GM23248 (cell line): Measurements from ENCODE around the gene WIPI1. TPM values are rescaled to one million over a fixed set of nuclear protein-coding genes. Genes with fewer than 3 reads are reported as not detected.

Experiments
- DNase-seq: peaks from one replicate; pipeline ENCODE4 v3.0.0-alpha.2; 2015
- H2AFZ ChIP-seq: fragments of 200-600 bp; sonication (generic); 2 replicates; pipeline ENCODE4 v1.6.1; 2016; ENCODE audit warnings: antibody characterized with exemption
- H3F3A ChIP-seq: fragments of 200-600 bp; sonication (generic); 2 replicates; pipeline ENCODE4 v1.6.1; 2016; ENCODE audit warnings: mild to moderate bottlenecking, antibody characterized with exemption, mixed run types; ENCODE audit not compliant: insufficient read depth
- H3K27ac ChIP-seq: fragments of 200-600 bp; sonication (generic); 2 replicates; pipeline ENCODE4 v1.5.1; 2016; ENCODE audit warnings: mild to moderate bottlenecking
- H3K27me3 ChIP-seq: fragments of 200-600 bp; sonication (generic); replicated peaks from 2 replicates; pipeline ENCODE4 v1.6.1; 2016; ENCODE audit warnings: mild to moderate bottlenecking; ENCODE audit not compliant: insufficient read depth
- H3K36me3 ChIP-seq: fragments of 200-600 bp; sonication (generic); 2 replicates; pipeline ENCODE4 v1.6.1; 2016; ENCODE audit warnings: low read depth, mild to moderate bottlenecking
- H3K4me1 ChIP-seq: fragments of 200-600 bp; sonication (generic); 2 replicates; pipeline ENCODE4 v1.6.1; 2016; ENCODE audit warnings: mild to moderate bottlenecking; ENCODE audit not compliant: insufficient read depth
- H3K4me2 ChIP-seq: fragments of 200-600 bp; sonication (generic); one replicate; pipeline ENCODE4 v1.6.1; 2016; ENCODE audit warnings: mild to moderate bottlenecking; ENCODE audit not compliant: unreplicated experiment
- H3K4me3 ChIP-seq: fragments of 200-600 bp; sonication (generic); 2 replicates; pipeline ENCODE4 v1.5.1; 2016; ENCODE audit warnings: mild to moderate bottlenecking
- H3K79me2 ChIP-seq: fragments of 200-600 bp; sonication (generic); 2 replicates; pipeline ENCODE4 v1.6.1; 2016; ENCODE audit warnings: mild to moderate bottlenecking; ENCODE audit not compliant: insufficient read depth
- H3K9ac ChIP-seq: fragments of 200-600 bp; sonication (generic); 2 replicates; pipeline ENCODE4 v1.6.1; 2016; ENCODE audit warnings: mild to moderate bottlenecking
- H3K9me2 ChIP-seq: fragments of 200-600 bp; sonication (generic); 2 replicates; pipeline ENCODE4 v1.6.1; 2016; ENCODE audit warnings: mixed run types, mild to moderate bottlenecking, moderate library complexity; ENCODE audit not compliant: insufficient read depth
- H3K9me3 ChIP-seq: fragments of 200-600 bp; sonication (generic); one replicate; pipeline ENCODE4 v1.6.1; 2017; ENCODE audit warnings: low read depth
- H4K20me1 ChIP-seq: fragments of 200-600 bp; sonication (generic); 2 replicates; pipeline ENCODE4 v1.6.0; 2016; ENCODE audit not compliant: insufficient read depth
- EZH2 ChIP-seq: fragments of 200-600 bp; sonication (generic); IDR thresholded peaks from 2 replicates; pipeline ENCODE4 v1.6.1; 2018; ENCODE audit warnings: antibody characterized with exemption, mild to moderate bottlenecking; ENCODE audit not compliant: insufficient read depth, poor library complexity, severe bottlenecking
- EZH2phosphoT487 ChIP-seq: fragments of 200-600 bp; sonication (generic); IDR thresholded peaks from 2 replicates; pipeline ENCODE4 v1.6.1; 2018; ENCODE audit warnings: antibody characterized with exemption, moderate library complexity, mild to moderate bottlenecking, low read depth; ENCODE audit not compliant: insufficient read depth
- WGBS, 2 experiments: methylation state at CpG; one replicate each; pipeline ENCODE4 v1.1.6; 2015 to 2017; ENCODE audit warnings: low lambda C conversion rate in 2 of 2, low coverage in 1 of 2; ENCODE audit errors: missing lambda C conversion rate in 2 of 2; 5-methylcytosine and 5-hydroxymethylcytosine counted together
- in situ Hi-C: fragments of 300-500 bp; cut with MboI; formaldehyde crosslinking; loops from 2 replicates; pipeline ENCODE4 v1.15.0; 2020
- polyA plus RNA-seq: library from polyadenylated mRNA; unstranded; fragments of >200 nt; fragmentation: Nextera tagmentation; extraction: Ambion mirVana; gene quantifications from 2 replicates; pipeline ENCODE4 v1.2.1, GENCODE V29; 2016
- total RNA-seq: library from RNA; depleted of rRNA; stranded (reverse); fragments of >200 nt; shearing (Covaris generic); gene quantifications from 2 replicates; pipeline ENCODE4 v1.2.3, GENCODE V29; 2014

Gene WIPI1
- total and polyA plus RNA-seq, 2 experiments from 2014 or later: 82.0 to 99.1 TPM

- H3K4me2 ChIP-seq: no peak overlapping the region
- H3K27ac ChIP-seq: no peak overlapping the region
- no peaks in the 10 kb centered on the region for H3K9me3 ChIP-seq
- H3K27me3 ChIP-seq: no peaks in the 10 kb centered on the region
- no peaks in the 10 kb centered on the region for H3K9me2 ChIP-seq
- no peaks in the 10 kb centered on the region for H3K36me3 ChIP-seq
- WGBS, 2 experiments: 30 to 41% methylated on average over 1 of the region's 1 CpG
- H3K4me3 ChIP-seq: no peak overlapping the region
- peaks cover 22% of the 10 kb centered on the region for H3K4me1 ChIP-seq
- no peak for TF ChIP-seq EZH2phosphoT487
- TF ChIP-seq EZH2: no peak
- in situ Hi-C loops: no loop called here
- no peak overlapping the region for H3K9ac ChIP-seq
- H3K79me2 ChIP-seq: no peaks in the 10 kb centered on the region
- H2AFZ ChIP-seq: 0 out of 2 replicates have a peak overlapping the region, but pooled peaks have one; percentile 22
- peak; percentile 29 for DNase-seq
- no peaks in the 10 kb centered on the region; the same call in 1 of the 2 replicates for H4K20me1 ChIP-seq
- H3F3A ChIP-seq: peaks cover 20% of the 10 kb centered on the region
Measured at GRCh38 chr17:68403122-68403521, 54.2 kb downstream of the WIPI1 start.

- no peak overlapping the region for H3K4me3 ChIP-seq
- H4K20me1 ChIP-seq: no peaks in the 10 kb centered on the region; the same call in 1 of the 2 replicates
- no peaks in the 10 kb centered on the region for H3K27me3 ChIP-seq
- peaks cover 21% of the 10 kb centered on the region for H3F3A ChIP-seq
- no peak overlapping the region for H3K9ac ChIP-seq
- no peak overlapping the region for H3K4me2 ChIP-seq
- H3K36me3 ChIP-seq: no peaks in the 10 kb centered on the region
- no peak overlapping the region for H3K27ac ChIP-seq
- no peak overlapping the region for H2AFZ ChIP-seq
- no peak for TF ChIP-seq EZH2phosphoT487
- DNase-seq: no peak
- 95 to 97% methylated on average over 7 of the region's 7 CpGs for WGBS, 2 experiments
- no peaks in the 10 kb centered on the region for H3K79me2 ChIP-seq
- no peaks in the 10 kb centered on the region for H3K9me2 ChIP-seq
- peaks cover 22% of the 10 kb centered on the region for H3K4me1 ChIP-seq
- in situ Hi-C loops: no loop called here
- H3K9me3 ChIP-seq: no peaks in the 10 kb centered on the region
Measured at GRCh38 chr17:68401288-68401687, 56.0 kb downstream of the WIPI1 start.

- peaks cover 21% of the 10 kb centered on the region for H3F3A ChIP-seq
- H3K9me2 ChIP-seq: no peaks in the 10 kb centered on the region
- no peaks in the 10 kb centered on the region for H3K36me3 ChIP-seq
- no peaks in the 10 kb centered on the region; the same call in 1 of the 2 replicates for H4K20me1 ChIP-seq
- peaks cover 22% of the 10 kb centered on the region for H3K4me1 ChIP-seq
- peak overlapping the region; percentile 47 for H3K4me3 ChIP-seq
- no peak for TF ChIP-seq EZH2phosphoT487
- TF ChIP-seq EZH2: no peak
- H3K27ac ChIP-seq: peak overlapping the region; percentile 61
- in situ Hi-C loops: no loop called here
- 48% methylated on average over 4 of the region's 4 CpGs for WGBS, 2 experiments
- H3K9me3 ChIP-seq: no peaks in the 10 kb centered on the region
- peak overlapping the region; percentile 54 for H3K4me2 ChIP-seq
- no peaks in the 10 kb centered on the region for H3K79me2 ChIP-seq
- peak overlapping the region; percentile 63 for H3K9ac ChIP-seq
- peak overlapping the region; percentile 60 for H2AFZ ChIP-seq
- DNase-seq: no peak
- H3K27me3 ChIP-seq: no peaks in the 10 kb centered on the region
Measured at GRCh38 chr17:68400404-68400735, 56.9 kb downstream of the WIPI1 start.

- Histone ChIP-seq H3K4me1 (peaks cover 22% of the 10 kb centered on the region), H2AFZ (peak overlapping the region; percentile 60), H3F3A (peaks cover 21% of the 10 kb centered on the region), H3K4me3 (peak overlapping the region; percentile 47), H3K9ac (peak overlapping the region; percentile 63), H3K27ac (peak overlapping the region; percentile 61), H3K27me3 (no peaks in the 10 kb centered on the region), H3K9me2 (no peaks in the 10 kb centered on the region), H3K79me2 (no peaks in the 10 kb centered on the region), H3K36me3 (no peaks in the 10 kb centered on the region), H4K20me1 (no peaks in the 10 kb centered on the region), H3K9me3 (no peaks in the 10 kb centered on the region), H3K4me2 (peak overlapping the region; percentile 54)
- peak; percentile 97 for DNase-seq
- WGBS, 2 experiments: 2 to 5% methylated on average over 19 of the region's 19 CpGs
- in situ Hi-C loops: loop anchor here (10.0 kb wide), 1 partner anchor 135 kb away; no protein-coding TSS in a partner anchor
- TF ChIP-seq EZH2 (no peak), EZH2phosphoT487 (no peak)
Measured at GRCh38 chr17:68399638-68400403, 57.5 kb downstream of the WIPI1 start.
